GM18519 (cell line): ENCODE results near the gene PTCD2.

ENCODE experiments used
- ATAC-seq: cut with Tn5 transposase; IDR thresholded peaks from one replicate; pipeline ENCODE4 v1.9.1; 2021; ENCODE audit warnings: mild to moderate bottlenecking, moderate library complexity; ENCODE audit not compliant: unreplicated experiment, low FRiP score

Gene PTCD2

GRCh38 chr5:72337159-72337558, 17.0 kb downstream of the PTCD2 start:
- ATAC-seq, result no peak

DNA sequence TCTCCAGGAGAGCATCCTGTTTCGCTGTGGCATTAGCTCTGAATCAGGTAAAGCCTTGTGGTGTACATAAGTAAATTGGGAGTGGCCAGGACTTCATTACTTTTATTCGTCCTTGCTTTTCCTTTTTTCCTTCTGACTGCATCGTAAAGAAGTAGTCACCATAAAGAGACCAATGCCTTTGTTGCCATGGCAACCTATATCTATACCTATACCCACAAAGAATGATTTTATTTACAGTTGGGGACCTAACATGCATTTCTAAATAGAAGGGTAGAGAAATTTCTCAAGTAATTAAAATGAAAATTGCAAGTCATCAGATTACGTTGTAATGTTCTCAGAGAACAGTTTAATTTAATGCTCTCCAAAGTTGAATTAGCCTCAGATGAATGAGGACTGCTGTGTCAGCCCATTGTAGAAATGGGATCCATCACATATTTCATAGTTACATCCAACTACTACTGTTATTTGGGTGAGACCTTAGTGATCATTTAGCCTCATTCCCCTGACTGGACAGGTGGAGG, 18.6 kb downstream of the PTCD2 start:
- ATAC-seq, result no peak

- no peak for ATAC-seq
These were observed 26.2 kb downstream of the PTCD2 start for GRCh38 chr5:72346398-72346797.

- ATAC-seq, result no peak
These were observed 27.7 kb downstream of the PTCD2 start for GRCh38 chr5:72347801-72348308.

DNA sequence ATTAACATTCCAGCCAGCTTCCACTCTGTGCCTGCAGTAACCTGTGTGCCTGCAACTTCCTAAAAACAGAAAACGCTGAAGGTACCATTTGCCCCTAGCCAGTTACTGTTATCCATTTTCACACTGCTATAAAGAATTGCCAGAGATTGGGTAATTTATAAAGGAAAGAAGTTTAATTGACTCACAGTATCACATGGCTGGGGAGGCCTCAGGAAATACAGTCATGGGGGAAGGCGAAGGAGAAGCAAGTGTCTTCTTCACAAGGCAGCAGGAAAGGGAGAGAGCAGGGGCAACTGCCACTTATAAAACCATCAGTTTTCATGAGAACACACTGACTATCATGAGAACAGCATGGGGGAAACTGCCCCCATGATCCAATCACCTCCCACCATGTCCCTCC, 31.2 kb downstream of the PTCD2 start:
- ATAC-seq, result no peak

DNA sequence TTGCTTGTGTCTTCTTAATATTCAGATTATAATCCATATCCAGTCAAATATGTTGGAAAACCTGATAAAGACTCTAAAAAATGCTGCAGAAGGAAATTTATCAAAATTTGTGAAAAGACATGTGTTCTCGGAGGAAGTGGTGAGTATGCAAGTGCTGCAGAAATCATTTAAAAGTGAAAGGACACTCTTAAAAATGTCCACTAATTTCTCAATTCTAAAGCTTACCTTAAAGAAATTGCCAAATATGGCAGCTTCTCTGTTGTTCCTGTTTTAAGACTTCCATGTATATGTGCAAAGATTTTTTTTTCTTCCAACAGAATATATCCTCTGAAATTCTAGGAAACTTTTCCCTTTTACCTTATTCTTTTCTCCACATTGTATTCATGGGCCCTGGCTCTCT, 32.4 kb downstream of the PTCD2 start:
- ATAC-seq, result no peak

- no peak for ATAC-seq
These were observed 32.9 kb downstream of the PTCD2 start for GRCh38 chr5:72353046-72353445.

- no peak for ATAC-seq
These were observed 35.6 kb downstream of the PTCD2 start for GRCh38 chr5:72355706-72356299.

- ATAC-seq, result no peak
These were observed 36.2 kb downstream of the PTCD2 start for GRCh38 chr5:72356361-72356760.

- ATAC-seq, result no peak
These were observed 38.8 kb downstream of the PTCD2 start for GRCh38 chr5:72358925-72359324.

- no peak for ATAC-seq
These were observed 39.7 kb downstream of the PTCD2 start for GRCh38 chr5:72359886-72360285.

DNA sequence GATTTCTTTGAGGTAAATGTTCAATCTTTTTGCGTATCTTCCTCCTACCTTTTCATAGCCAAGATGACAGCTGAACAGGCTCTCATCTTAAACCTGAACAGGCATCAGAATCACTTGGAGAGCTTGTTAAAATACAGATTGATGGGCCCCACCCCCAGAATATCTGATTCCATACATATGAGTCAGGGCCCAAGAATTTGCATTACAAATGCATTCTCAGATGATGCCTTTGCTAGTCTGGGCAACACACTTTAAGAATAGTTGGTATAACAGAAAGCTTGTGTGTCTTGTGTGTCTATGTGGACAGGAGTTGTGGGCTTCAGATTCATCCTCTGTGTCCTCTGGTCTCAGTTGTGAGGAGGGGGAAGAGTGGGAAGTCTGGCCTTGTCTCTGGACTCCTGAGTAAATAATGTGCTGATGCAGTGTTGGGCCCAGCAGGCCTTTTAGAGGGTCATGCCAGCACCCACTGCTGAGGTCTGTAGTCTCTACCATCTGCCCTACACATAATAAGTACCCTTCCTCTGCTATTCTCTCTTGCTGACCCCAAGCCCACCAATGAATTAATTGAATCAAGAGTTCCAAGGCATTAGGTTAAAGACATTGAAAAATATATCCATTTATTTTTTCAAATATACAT, 43.1 kb downstream of the PTCD2 start:
- no peak for ATAC-seq

- no peak for ATAC-seq
These were observed 44.0 kb downstream of the PTCD2 start for GRCh38 chr5:72364171-72364570.

GRCh38 chr5:72364951-72365350, 44.8 kb downstream of the PTCD2 start:
- ATAC-seq, result no peak

GRCh38 chr5:72366324-72366976, 46.3 kb downstream of the PTCD2 start:
- peak; percentile 65 for ATAC-seq

- no peak for ATAC-seq
These were observed 48.1 kb downstream of the PTCD2 start for GRCh38 chr5:72368271-72368670.

DNA sequence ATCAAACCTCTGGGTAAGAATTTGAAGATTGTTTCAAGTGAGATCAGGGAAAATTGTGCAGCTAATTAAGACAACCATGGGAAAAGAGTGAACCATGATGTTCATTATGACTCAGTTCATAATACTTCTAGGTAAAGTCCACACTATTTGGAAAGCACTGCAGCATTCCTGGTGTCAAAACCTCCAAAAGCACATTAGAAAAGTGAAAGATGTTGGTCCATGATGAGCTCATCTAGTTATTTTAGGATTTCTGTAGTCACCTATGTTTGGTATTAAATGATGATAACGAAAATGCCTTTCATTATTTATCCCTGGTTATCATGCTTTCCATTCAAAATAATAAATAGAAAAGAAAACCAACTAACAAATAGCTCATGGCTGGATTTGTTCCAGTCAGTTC, 49.1 kb downstream of the PTCD2 start:
- ATAC-seq, result no peak

DNA sequence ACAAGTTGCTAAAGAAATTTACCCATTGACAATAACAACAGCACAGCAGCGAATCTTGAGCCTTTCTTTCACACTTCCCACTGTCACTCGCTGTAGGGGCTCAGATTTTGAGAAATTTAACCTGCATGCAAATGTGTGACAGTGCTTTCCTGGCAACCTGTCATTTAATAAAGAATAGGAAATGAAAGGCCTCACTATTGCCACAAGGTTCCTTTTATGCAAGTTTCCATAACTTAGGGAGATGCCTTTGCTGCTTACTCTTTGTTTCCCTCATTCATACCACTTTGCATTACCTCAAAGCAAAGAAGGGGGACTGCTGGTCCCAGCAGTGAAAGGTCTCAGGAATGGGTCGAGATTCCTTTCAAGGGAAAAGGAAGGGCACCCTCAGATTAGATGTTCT, 49.5 kb downstream of the PTCD2 start:
- ATAC-seq, result no peak

- no peak for ATAC-seq
These were observed 52.2 kb downstream of the PTCD2 start for GRCh38 chr5:72372331-72372730.

GRCh38 chr5:72372923-72373322, 52.8 kb downstream of the PTCD2 start:
- ATAC-seq, result no peak

- no peak for ATAC-seq
These were observed 54.7 kb downstream of the PTCD2 start for GRCh38 chr5:72374844-72375243.

DNA sequence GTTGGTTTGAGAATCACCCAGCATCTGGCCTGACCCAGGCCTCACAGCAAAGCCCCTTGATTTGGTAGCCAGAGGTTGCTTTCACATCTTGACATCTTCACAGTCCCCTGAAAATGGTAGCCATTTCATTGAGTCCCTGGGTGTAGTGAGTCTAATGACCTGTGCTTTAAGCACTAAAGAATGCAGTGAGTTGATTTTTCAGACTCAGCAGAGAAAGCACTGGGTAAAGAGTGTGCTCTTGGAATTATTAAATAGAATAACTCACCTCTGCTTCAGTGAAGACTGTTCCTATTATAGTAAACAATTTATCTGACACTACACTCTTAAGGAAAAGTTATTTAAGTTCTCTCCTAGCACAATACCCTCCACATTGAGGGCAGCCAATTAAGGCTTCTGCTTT, 56.2 kb downstream of the PTCD2 start:
- no peak for ATAC-seq
